ENCODE results near the gene IL22RA2.

Gene IL22RA2

DNA sequence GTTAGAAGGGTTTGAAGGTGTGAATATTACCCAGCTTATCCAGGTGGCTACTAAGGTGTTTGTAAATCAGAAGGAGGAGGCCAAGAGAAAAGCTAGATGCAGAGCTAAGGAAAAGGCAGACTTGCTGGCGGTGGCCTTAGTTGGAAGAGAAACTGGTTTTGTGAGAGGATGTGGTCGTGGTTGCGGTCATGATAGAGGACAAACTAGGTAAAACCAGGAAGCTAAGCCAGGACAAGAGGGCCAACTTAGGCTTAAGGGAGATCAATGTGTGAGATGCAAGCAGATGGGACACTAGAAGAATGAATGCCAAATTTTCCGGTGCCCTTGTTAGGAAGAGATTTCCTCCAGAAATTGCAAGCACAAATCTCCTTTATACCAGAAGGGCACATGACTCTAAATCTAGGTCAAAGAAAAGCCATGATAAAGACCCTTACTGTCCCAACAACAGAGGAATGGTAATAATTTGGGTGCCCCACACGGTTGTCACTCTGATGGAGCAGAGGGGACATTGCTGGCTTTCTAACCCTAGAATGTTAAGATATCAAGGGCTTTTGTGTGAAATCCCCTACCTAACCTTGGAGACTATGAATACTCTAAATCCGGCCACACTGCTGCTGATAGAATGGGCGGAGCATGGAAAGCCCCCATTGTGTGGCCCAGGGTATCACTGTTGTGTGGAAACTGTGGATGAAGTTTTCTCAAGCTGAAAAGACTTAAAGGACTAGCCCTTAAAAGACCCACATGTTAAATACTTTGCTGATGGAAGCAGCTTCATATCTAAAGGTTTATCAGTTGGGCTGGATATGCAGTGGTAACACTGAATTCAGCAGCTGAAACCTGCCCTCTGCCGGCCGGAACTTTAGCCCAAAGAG, 7.8 kb downstream of the IL22RA2 start:
- DNase-seq, result peak; percentile 26 to 43

- DNase-seq, result no peak
Measured at GRCh38 chr6:137163732-137164318, 9.6 kb downstream of the IL22RA2 start.

GRCh38 chr6:137162692-137163306, 10.6 kb downstream of the IL22RA2 start:
- no peak for DNase-seq

- DNase-seq, result no peak
Measured at GRCh38 chr6:137161949-137162348, 11.5 kb downstream of the IL22RA2 start.

- no peak for DNase-seq
Measured at GRCh38 chr6:137160763-137161162, 12.7 kb downstream of the IL22RA2 start.

DNA sequence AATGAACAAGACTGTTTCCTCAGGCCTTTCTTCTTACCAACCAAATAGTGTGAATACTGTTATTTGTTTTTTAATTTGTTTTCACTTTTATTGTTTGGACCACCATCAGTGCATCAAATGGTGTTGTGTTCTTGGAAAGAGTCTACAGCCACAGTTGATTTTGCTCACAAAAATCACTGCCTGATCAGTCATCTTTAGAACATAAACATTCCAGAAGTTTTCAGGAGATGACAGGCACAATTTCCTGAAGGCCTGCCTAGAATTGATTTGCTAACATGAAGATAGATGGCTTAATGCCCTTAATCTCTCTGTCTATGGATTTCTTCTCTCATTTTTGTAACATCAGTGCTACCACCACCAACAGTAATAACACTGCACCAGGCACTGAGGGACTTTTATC, 13.5 kb downstream of the IL22RA2 start:
- DNase-seq, result no peak

DNA sequence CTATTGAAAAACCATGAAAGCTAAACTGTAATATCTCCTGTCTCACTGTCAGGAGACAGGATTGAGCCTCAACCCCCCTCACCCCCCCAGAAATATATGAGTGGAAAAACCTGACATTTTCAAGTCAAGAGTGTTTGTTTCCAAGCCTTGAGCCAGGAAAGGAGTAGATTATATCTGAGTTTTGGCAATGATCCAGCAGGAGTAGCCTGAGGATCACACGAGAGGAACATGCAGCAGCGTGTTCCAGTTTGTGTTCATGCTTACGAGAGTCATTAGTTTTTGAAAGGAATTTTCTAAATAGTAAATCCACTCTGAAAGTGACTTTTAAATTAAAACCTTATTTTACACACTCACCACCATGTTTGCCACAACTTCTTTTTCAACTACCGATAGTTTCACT, 15.8 kb downstream of the IL22RA2 start:
- no peak for DNase-seq

DNA sequence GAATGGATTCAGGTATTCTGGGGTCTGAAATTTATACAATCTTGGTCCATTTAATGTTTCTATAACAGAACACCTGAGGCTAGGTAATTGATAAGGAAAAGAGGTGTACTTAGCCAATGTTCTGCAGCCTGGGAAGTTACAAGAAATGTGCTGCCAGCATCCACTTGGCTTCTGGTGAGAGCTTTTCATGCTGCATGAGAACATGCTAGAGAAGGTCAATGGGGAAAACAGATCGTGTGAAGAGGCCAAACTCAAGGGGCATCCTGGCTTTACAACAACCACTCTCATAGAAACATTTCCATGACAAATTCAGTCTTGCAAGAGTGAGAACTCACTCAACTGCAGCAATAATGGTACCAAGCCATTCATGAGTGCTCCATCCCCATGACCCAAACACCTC, 16.8 kb downstream of the IL22RA2 start:
- no peak for DNase-seq

DNA sequence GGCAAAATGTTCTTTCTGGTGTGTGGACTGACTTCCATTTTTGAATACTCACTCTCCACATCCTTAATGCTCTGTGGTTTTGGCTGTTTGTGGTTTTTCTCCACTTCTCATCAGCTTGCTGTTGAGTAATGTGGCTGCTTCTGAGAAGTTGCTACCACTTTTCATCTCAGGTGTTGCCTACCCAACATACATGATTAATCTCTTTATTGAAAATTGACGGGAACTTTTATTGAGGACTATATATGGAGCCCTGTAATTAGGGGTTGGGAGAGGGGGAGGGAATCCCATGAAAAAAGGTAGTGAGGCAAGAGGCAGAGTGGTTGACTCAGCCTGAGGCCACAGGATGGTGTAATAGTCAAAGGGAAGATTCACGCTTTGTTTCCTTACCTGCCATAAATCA, 17.6 kb downstream of the IL22RA2 start:
- peak; percentile 22 to 56 for DNase-seq

GRCh38 chr6:137150072-137150471, 23.4 kb downstream of the IL22RA2 start:
- no peak for DNase-seq

DNA sequence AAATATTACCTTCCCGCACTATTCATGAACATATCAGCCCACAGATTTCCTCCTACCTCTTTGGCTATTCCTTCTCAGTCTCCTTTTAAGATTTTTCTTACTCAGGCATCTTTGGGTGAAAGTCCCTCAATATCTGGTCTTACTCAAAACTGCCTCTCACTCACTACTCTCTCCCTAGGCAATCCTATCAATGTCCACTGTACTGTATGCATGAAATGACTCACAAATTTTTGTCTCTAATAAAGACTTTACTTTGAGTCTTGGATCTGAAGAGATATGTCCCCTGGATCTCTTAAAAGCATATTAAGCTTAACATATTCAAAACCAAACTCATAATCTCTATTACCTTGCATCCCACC, 24.4 kb downstream of the IL22RA2 start:
- no peak for DNase-seq

- peak in 1 of 2 donors; percentile 43 for DNase-seq
Measured at GRCh38 chr6:137148306-137149034, 25.0 kb downstream of the IL22RA2 start.

GRCh38 chr6:137147195-137147594, 26.2 kb downstream of the IL22RA2 start:
- no peak for DNase-seq

DNA sequence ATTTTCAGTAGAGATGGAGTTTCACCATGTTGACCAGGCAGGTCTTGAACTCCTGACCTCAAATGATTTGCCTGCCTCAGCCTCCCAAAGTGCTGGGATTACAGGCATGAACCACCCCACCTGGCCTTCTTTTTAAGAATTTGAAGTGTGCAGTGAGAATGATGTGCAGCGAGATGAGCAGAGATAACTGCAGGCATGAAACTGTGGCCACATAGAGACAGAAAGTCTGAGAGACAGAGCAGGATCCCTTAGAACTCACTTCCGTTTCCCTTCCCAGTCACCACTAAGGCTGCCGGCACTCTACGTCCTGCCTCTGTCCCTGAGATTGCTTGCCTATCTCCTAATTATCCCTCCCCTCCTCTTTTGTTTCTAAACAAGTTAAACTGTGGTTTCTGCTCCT, 27.2 kb downstream of the IL22RA2 start:
- no peak for DNase-seq

DNA sequence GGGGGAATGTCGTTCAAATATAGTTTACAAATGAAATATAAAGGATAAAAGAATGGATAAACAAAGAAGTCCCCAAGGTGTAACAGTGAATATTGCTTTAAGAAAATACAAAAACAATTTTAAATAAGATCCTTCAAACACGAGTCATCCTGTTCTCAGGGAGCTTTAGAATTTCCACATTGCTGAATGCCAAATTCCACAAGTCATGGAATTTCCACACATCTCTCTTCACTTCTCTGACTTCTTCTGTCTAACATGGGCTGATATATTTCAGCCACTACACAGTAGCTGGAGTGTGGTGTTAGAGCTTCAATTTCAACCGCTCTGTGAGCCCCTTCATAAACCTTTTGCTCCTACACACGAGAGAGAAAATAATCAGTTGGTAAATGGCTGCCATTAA, 28.0 kb downstream of the IL22RA2 start:
- DNase-seq, result no peak

DNA sequence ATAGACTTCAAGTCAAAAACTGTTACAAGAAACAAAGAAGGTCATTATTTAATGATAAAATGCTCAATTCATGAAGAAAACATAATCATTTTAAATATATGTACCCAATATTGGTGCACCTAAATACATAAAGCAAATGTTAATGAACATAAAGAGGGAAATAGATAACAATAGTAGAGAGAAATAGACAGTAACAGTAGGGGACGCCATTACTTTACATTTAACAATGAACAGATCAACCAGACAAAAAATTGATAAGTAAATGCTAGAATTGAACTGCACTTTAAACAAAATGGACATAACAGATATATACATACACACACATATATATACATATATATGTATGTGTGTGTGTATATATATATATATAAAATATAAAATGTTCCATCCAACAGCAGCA, 37.4 kb downstream of the IL22RA2 start:
- peak in 1 of 2 donors; percentile 24 for DNase-seq

GRCh38 chr6:137134483-137134882, 39.0 kb downstream of the IL22RA2 start:
- no peak for DNase-seq

DNA sequence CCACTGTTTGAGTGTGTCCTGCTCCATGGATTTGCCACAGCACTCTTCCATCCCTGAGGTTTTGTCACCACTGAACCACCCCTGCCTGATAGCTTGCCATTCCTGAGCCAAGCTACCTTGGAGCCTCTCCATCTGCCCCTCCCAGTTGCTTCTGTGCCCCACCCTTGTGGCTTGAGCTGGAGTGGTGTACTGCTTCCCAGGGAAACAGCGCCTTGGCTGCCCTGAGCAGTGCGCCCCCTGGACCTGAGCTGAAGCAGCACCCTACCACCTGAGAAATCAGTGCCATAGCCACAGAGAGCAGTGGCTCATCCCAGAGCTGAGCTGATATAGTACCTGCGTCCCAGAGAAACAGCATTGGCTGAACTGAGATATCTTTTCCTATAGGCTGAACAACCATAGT, 40.3 kb downstream of the IL22RA2 start:
- DNase-seq, result no peak

- DNase-seq, result no peak
Measured at GRCh38 chr6:137126875-137127485, 46.5 kb downstream of the IL22RA2 start.

DNA sequence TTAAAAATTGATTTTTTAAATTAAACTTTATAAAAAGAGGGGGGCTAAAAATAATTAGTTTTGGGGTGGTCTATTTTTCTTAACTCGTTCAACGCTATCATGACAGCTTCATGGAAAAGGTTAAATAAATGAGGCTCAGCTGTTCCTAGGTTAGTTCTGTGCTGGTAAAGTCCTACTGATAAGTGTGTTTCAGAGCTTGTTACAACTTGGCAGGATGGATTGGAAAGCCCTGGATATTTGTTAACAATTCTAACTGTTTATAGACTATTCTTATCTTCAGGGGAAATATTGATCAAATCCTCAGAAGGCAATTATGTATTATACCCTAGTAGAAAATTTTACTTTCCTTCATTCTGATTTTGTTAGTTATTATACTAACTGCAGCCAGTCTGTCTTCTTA, 50.4 kb downstream of the IL22RA2 start:
- DNase-seq, result no peak

DNA sequence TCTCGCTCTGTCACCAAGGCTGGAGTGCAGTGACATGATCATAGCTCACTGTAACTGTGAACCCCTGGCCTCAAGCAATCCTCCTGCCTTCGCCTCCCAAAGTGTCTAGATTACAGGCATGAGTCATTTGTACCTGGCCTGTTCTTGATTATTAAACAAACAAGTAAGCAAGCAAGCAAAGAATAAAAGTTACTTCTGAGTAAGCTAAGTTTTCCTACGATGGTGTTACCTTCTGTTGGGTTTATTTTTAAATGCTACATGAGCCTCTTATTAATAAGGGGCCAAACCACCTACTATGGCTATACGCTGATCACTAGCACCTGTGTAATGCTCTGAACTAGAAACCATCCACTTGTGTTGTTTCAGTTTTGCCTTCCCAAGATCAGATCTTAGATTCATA, 50.8 kb downstream of the IL22RA2 start:
- no peak for DNase-seq

GRCh38 chr6:137121401-137121997, 51.9 kb downstream of the IL22RA2 start:
- no peak for DNase-seq

GRCh38 chr6:137120748-137121147, 52.7 kb downstream of the IL22RA2 start:
- DNase-seq, result no peak
